ENCODE measurements around the gene XNDC1N. TPM values are rescaled to one million over a fixed set of nuclear protein-coding genes. Genes with fewer than 3 reads are reported as not detected.

Gene XNDC1N
- total and polyA plus RNA-seq, 9 of the 15 experiments (the other 6 are each of a cell fraction or from before 2014, with no cell fraction given) = 6.8 to 11.4 (median 9.7) TPM

DNA sequence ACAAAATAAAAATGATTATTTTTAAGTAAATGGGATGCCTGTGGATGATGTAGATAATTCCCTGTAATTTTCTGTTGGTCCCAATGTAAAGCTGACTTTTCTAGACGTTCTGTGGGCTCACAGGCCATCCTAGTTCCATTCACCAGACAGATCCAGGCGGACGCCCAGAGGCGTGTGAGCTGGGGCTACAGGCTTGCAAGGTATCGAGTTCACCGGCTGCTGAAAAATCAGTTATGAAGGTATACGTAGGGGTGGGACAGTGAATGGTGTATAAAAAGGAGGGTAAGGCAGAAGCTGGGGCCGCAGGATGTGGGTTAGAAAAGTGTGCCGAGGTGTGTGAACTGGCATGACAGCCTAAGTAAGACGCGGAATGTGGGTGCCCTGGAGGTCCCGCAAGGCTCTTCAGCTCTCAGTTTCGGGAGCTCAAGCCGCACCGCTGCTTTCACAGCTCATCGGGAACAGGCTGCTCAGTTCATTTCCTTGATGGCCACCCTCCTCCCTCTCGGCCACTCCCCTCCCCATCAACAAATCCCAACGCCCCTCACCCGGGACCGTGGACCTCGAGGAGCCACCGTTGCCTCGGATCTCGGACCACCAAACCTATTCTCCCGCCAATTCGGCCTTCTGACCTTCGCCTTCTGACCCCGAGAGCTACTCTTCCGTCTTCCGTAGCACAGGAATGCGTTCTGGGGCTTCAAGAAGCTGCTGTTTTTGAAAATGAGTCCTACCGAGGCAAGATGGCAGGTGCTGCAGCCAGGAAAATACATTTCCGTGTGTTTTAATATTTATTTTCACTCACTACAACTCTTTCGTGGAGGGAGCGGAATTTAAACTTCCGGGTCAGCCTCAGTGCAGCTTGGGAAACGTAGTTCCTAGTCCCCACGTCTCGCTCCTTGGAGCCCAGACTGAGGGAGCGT lies at the start of gene XNDC1N (continued):
- peak; percentile 86; the same call in 1 of the 2 replicates for TF ChIP-seq LARP7 (IDR thresholded peaks at IDR 0.05)
- peak; percentile 30; the same call in 1 of the 2 replicates for TF ChIP-seq FOXJ2 (tag; IDR thresholded peaks at IDR 0.05)
- TF ChIP-seq, protein P1, sequence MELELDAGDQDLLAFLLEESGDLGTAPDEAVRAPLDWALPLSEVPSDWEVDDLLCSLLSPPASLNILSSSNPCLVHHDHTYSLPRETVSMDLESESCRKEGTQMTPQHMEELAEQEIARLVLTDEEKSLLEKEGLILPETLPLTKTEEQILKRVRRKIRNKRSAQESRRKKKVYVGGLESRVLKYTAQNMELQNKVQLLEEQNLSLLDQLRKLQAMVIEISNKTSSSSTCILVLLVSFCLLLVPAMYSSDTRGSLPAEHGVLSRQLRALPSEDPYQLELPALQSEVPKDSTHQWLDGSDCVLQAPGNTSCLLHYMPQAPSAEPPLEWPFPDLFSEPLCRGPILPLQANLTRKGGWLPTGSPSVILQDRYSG (tag; conservative IDR thresholded peaks at IDR 0.05; ENCODE audit: low read depth) = peak; percentile 69; the same call in 1 of the 2 replicates
- TF ChIP-seq BRD9 (IDR thresholded peaks at IDR 0.05; ENCODE audit: low read depth, partially characterized antibody) = peak; percentile 79
- no peak; the same call in 1 of the 2 replicates for TF ChIP-seq ZNF232 (CRISPR knock-in tag; IDR thresholded peaks at IDR 0.05)
- TF ChIP-seq, protein P2, sequence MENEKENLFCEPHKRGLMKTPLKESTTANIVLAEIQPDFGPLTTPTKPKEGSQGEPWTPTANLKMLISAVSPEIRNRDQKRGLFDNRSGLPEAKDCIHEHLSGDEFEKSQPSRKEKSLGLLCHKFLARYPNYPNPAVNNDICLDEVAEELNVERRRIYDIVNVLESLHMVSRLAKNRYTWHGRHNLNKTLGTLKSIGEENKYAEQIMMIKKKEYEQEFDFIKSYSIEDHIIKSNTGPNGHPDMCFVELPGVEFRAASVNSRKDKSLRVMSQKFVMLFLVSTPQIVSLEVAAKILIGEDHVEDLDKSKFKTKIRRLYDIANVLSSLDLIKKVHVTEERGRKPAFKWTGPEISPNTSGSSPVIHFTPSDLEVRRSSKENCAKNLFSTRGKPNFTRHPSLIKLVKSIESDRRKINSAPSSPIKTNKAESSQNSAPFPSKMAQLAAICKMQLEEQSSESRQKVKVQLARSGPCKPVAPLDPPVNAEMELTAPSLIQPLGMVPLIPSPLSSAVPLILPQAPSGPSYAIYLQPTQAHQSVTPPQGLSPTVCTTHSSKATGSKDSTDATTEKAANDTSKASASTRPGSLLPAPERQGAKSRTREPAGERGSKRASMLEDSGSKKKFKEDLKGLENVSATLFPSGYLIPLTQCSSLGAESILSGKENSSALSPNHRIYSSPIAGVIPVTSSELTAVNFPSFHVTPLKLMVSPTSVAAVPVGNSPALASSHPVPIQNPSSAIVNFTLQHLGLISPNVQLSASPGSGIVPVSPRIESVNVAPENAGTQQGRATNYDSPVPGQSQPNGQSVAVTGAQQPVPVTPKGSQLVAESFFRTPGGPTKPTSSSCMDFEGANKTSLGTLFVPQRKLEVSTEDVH (IDR thresholded peaks at IDR 0.05; ENCODE audit: low read depth, partially characterized antibody) = peak; percentile 100
- no peak for TF ChIP-seq ATF1 (CRISPR knock-in tag; IDR thresholded peaks at IDR 0.05)
- TF ChIP-seq ATF1 (tag; IDR thresholded peaks at IDR 0.05) = peak; percentile 90
- peak in 1 of 2 experiments; percentile 59; a peak in 1 of 3 replicates for TF ChIP-seq CBX3 (IDR thresholded peaks at IDR 0.05; ENCODE audit: borderline replicate concordance in 1 of 2, low read length in 2 of 2)
- TF ChIP-seq PHF20 (IDR thresholded peaks at IDR 0.05; ENCODE audit: partially characterized antibody) = peak; percentile 86
- TF ChIP-seq ASH1L (IDR thresholded peaks at IDR 0.05; ENCODE audit: borderline replicate concordance, low read depth, partially characterized antibody) = peak; percentile 86
- no peak for TF ChIP-seq MCM3 (IDR thresholded peaks at IDR 0.05)
